Loucy (cell line): ENCODE measurements around the gene ZNF516.

Source experiments
- H2AFZ ChIP-seq: fragments of 200-600 bp; sonication (generic); 2 replicates; pipeline ENCODE4 v1.6.0; 2016; ENCODE audit warnings: antibody characterized with exemption, mild to moderate bottlenecking, low read length, moderate library complexity
- H3F3A ChIP-seq: fragments of 200-600 bp; 2 replicates; pipeline ENCODE4 v1.6.0; 2016; ENCODE audit warnings: antibody characterized with exemption, low read depth, mild to moderate bottlenecking
- H3K27me3 ChIP-seq: fragments of 200-600 bp; sonication (generic); 2 replicates; pipeline ENCODE4 v1.6.1; 2014; ENCODE audit warnings: low read length, mild to moderate bottlenecking; ENCODE audit not compliant: insufficient read depth, poor library complexity, severe bottlenecking
- H3K36me3 ChIP-seq: fragments of 200-600 bp; sonication (generic); 2 replicates; pipeline ENCODE4 v1.6.1; 2016; ENCODE audit warnings: low read length; ENCODE audit not compliant: insufficient read depth
- H3K4me1 ChIP-seq: fragments of 200-600 bp; sonication (generic); 2 replicates; pipeline ENCODE4 v1.5.1; 2014; ENCODE audit warnings: low read length, mild to moderate bottlenecking; ENCODE audit not compliant: insufficient read depth, poor library complexity, severe bottlenecking
- H3K4me2 ChIP-seq: fragments of 200-600 bp; sonication (generic); 2 replicates; pipeline ENCODE4 v1.6.0; 2014; ENCODE audit warnings: antibody characterized with exemption, low read length, low read depth, mild to moderate bottlenecking; ENCODE audit not compliant: poor library complexity, severe bottlenecking
- H3K4me3 ChIP-seq: fragments of 200-600 bp; sonication (generic); 2 replicates; pipeline ENCODE4 v1.5.1; 2014; ENCODE audit warnings: low read length, mild to moderate bottlenecking, mixed read lengths; ENCODE audit not compliant: poor library complexity, severe bottlenecking
- H3K79me2 ChIP-seq: fragments of 200-600 bp; sonication (generic); 2 replicates; pipeline ENCODE4 v1.6.1; 2014; ENCODE audit warnings: low read length; ENCODE audit not compliant: insufficient read depth
- H3K9ac ChIP-seq: fragments of 200-600 bp; sonication (generic); 2 replicates; pipeline ENCODE4 v1.6.0; 2014; ENCODE audit warnings: mild to moderate bottlenecking, low read depth, low read length, moderate library complexity; ENCODE audit not compliant: poor library complexity, severe bottlenecking
- H3K9me2 ChIP-seq: fragments of 200-600 bp; sonication (generic); replicated peaks from 2 replicates; pipeline ENCODE4 v1.6.1; 2016; ENCODE audit warnings: low read depth, low read length, mixed read lengths
- H3K9me3 ChIP-seq: fragments of 200-600 bp; sonication (generic); 2 replicates; pipeline ENCODE4 v1.6.1; 2014; ENCODE audit warnings: mild to moderate bottlenecking, antibody characterized with exemption, low read length, low read depth; ENCODE audit not compliant: insufficient read depth
- H4K20me1 ChIP-seq: fragments of 200-600 bp; sonication (generic); 2 replicates; pipeline ENCODE4 v1.6.0; 2014; ENCODE audit warnings: antibody characterized with exemption, low read length, mild to moderate bottlenecking; ENCODE audit not compliant: insufficient read depth, poor library complexity, severe bottlenecking
- CTCF ChIP-seq: fragments of 200-600 bp; sonication (generic); conservative IDR thresholded peaks from 2 replicates; pipeline ENCODE4 v1.5.1; 2014; ENCODE audit warnings: mild to moderate bottlenecking, antibody characterized with exemption, low read length
- EZH2phosphoT487 ChIP-seq: fragments of 200-600 bp; IDR thresholded peaks from 2 replicates; pipeline ENCODE4 v1.6.1; 2018; ENCODE audit warnings: antibody characterized with exemption, mild to moderate bottlenecking, moderate library complexity, borderline replicate concordance

ZNF516 gene

GRCh38 chr18:76461692-76462325, 33.2 kb downstream of the ZNF516 start:
- no peak overlapping the region for H3K4me3 ChIP-seq
- no peaks in the 10 kb centered on the region for H3K27me3 ChIP-seq
- no peak for TF ChIP-seq EZH2phosphoT487
- TF ChIP-seq CTCF: no peak
- H3K9me3 ChIP-seq: no peaks in the 10 kb centered on the region
- H3K4me2 ChIP-seq: no peak overlapping the region
- no peaks in the 10 kb centered on the region for H3K79me2 ChIP-seq
- H3K9ac ChIP-seq: no peak overlapping the region
- H3K4me1 ChIP-seq: no peaks in the 10 kb centered on the region
- H3K36me3 ChIP-seq: no peaks in the 10 kb centered on the region
- no peak overlapping the region for H2AFZ ChIP-seq
- no peaks in the 10 kb centered on the region for H3F3A ChIP-seq
- no peaks in the 10 kb centered on the region for H3K9me2 ChIP-seq
- H4K20me1 ChIP-seq: no peaks in the 10 kb centered on the region

- no peak for TF ChIP-seq EZH2phosphoT487
- no peak for TF ChIP-seq CTCF
- Histone ChIP-seq H3K4me2 (no peak overlapping the region), H3K9ac (no peak overlapping the region), H3K9me2 (no peaks in the 10 kb centered on the region), H2AFZ (no peak overlapping the region), H3K4me3 (no peak overlapping the region), H3F3A (no peaks in the 10 kb centered on the region), H4K20me1 (no peaks in the 10 kb centered on the region), H3K4me1 (no peaks in the 10 kb centered on the region), H3K79me2 (no peaks in the 10 kb centered on the region), H3K27me3 (no peaks in the 10 kb centered on the region), H3K9me3 (no peaks in the 10 kb centered on the region), H3K36me3 (no peaks in the 10 kb centered on the region)
Measured at GRCh38 chr18:76461148-76461547, 33.9 kb downstream of the ZNF516 start.

- no peaks in the 10 kb centered on the region for H3K9me2 ChIP-seq
- TF ChIP-seq EZH2phosphoT487: no peak
- no peak for TF ChIP-seq CTCF
- H3F3A ChIP-seq: no peaks in the 10 kb centered on the region
- no peaks in the 10 kb centered on the region for H3K79me2 ChIP-seq
- H3K27me3 ChIP-seq: no peaks in the 10 kb centered on the region
- H3K9me3 ChIP-seq: no peaks in the 10 kb centered on the region
- no peaks in the 10 kb centered on the region for H3K36me3 ChIP-seq
- H3K4me1 ChIP-seq: no peaks in the 10 kb centered on the region
- no peak overlapping the region for H3K9ac ChIP-seq
- no peak overlapping the region for H3K4me3 ChIP-seq
- H4K20me1 ChIP-seq: no peaks in the 10 kb centered on the region
- no peak overlapping the region for H2AFZ ChIP-seq
- H3K4me2 ChIP-seq: no peak overlapping the region
Measured at GRCh38 chr18:76460482-76460881, 34.6 kb downstream of the ZNF516 start.
